ENCODE results near the gene SPATA46. TPM values are rescaled to one million over a fixed set of nuclear protein-coding genes. Genes with fewer than 3 reads are reported as not detected.

The SPATA46 gene
- total RNA-seq, 4 donors from 2014 or later, result not detected

Small RNA genes lying within 50 kb of the gene (small RNA-seq; reads per million reads assigned to genes)
- 0 to 0.06 reads per million in 2 donors for gene MIR556
- 0 reads per million in 2 donors for gene RNA5SP61

Other genes with a start within 250 kb of the SPATA46 start
- 10 to 100 TPM in 3 of 4 donors, 1 to 10 TPM in 1; 5.0 to 36.8 (median 26.2) TPM for gene C1orf226, start 4.9 kb upstream of the SPATA46 start, total RNA-seq
- 1 to 10 TPM in 2 of 4 donors, under 1 TPM in 1, not detected in 1; 0.76 to 1.9 (median 1.3) TPM for gene SH2D1B, start 35.3 kb upstream of the SPATA46 start, total RNA-seq
- gene UHMK1, start 121.0 kb upstream of the SPATA46 start, total RNA-seq, result 10 to 100 TPM; 40.6 to 74.3 (median 49.5) TPM
- 100 to 1,000 TPM; 101 to 131 (median 122) TPM for gene UAP1, start 184.9 kb upstream of the SPATA46 start, total RNA-seq